GM23338 (cell line): ENCODE data around the gene DRG2. TPM values are rescaled to one million over a fixed set of nuclear protein-coding genes. Genes with fewer than 3 reads are reported as not detected.

ENCODE experiments used
- ATAC-seq: fragments of 200-7000 bp; cut with Tn5 transposase; 3 replicates; pipeline ENCODE4 v1.9.1; 2020
- DNase-seq: peaks from one replicate; pipeline ENCODE4 v3.0.0-alpha.2; 2015; ENCODE audit warnings: low spot score
- H2AFZ ChIP-seq: fragments of 200-600 bp; sonication (generic); 2 replicates; pipeline ENCODE4 v1.8.0; 2016; ENCODE audit warnings: antibody characterized with exemption, mild to moderate bottlenecking, moderate library complexity
- H3F3A ChIP-seq: fragments of 200-600 bp; sonication (generic); replicated peaks from 2 replicates; pipeline ENCODE4 v1.8.0; 2017; ENCODE audit warnings: antibody characterized with exemption, mixed run types, low read depth
- H3K27ac ChIP-seq: fragments of 200-600 bp; sonication (generic); 2 replicates; pipeline ENCODE4 v1.6.1; 2016; ENCODE audit warnings: low read depth
- H3K27me3 ChIP-seq: fragments of 200-600 bp; sonication (generic); 2 replicates; pipeline ENCODE4 v1.8.0; 2016; ENCODE audit warnings: mild to moderate bottlenecking, mixed run types, moderate library complexity; ENCODE audit not compliant: insufficient read depth
- H3K36me3 ChIP-seq: fragments of 200-600 bp; sonication (generic); 2 replicates; pipeline ENCODE4 v1.8.0; 2016; ENCODE audit warnings: mild to moderate bottlenecking; ENCODE audit not compliant: insufficient read depth
- H3K4me1 ChIP-seq: fragments of 200-600 bp; sonication (generic); 2 replicates; pipeline ENCODE4 v1.8.0; 2016; ENCODE audit warnings: mild to moderate bottlenecking, moderate library complexity; ENCODE audit not compliant: insufficient read depth
- H3K4me2 ChIP-seq: fragments of 200-600 bp; sonication (generic); 2 replicates; pipeline ENCODE4 v1.7.1; 2017; ENCODE audit warnings: mixed run types
- H3K4me3 ChIP-seq: fragments of 200-600 bp; sonication (generic); 2 replicates; pipeline ENCODE4 v1.6.1; 2016; ENCODE audit warnings: mixed run types
- H3K79me2 ChIP-seq: fragments of 200-600 bp; sonication (generic); replicated peaks from 2 replicates; pipeline ENCODE4 v1.8.0; 2017; ENCODE audit warnings: mild to moderate bottlenecking; ENCODE audit not compliant: insufficient read depth
- H3K9me2 ChIP-seq: fragments of 200-600 bp; sonication (generic); 2 replicates; pipeline ENCODE4 v1.8.0; 2017; ENCODE audit not compliant: insufficient read depth
- H4K20me1 ChIP-seq: fragments of 200-600 bp; sonication (generic); replicated peaks from 2 replicates; pipeline ENCODE4 v1.8.0; 2017; ENCODE audit warnings: mild to moderate bottlenecking; ENCODE audit not compliant: insufficient read depth
- H3K27ac Mint-ChIP-seq: 2 replicates; pipeline ENCODE4 v1.8.0; 2020; ENCODE audit warnings: inconsistent platforms, mild to moderate bottlenecking, moderate library complexity, mixed read lengths
- H3K27me3 Mint-ChIP-seq: 3 replicates; pipeline ENCODE4 v1.8.0; 2022; ENCODE audit warnings: low read depth, mild to moderate bottlenecking, moderate library complexity, mixed read lengths, inconsistent platforms; ENCODE audit not compliant: insufficient read depth, poor library complexity
- H3K36me3 Mint-ChIP-seq: 3 replicates; pipeline ENCODE4 v1.8.0; 2021; ENCODE audit warnings: low read depth, mild to moderate bottlenecking, inconsistent platforms, moderate library complexity, mixed read lengths
- H3K4me1 Mint-ChIP-seq: 3 replicates; pipeline ENCODE4 v1.8.0; 2020; ENCODE audit warnings: mild to moderate bottlenecking, inconsistent platforms, mixed read lengths
- H3K4me3 Mint-ChIP-seq: 3 replicates; pipeline ENCODE4 v1.8.0; 2021; ENCODE audit warnings: moderate library complexity, mild to moderate bottlenecking, inconsistent platforms, mixed read lengths
- H3K9me3 Mint-ChIP-seq: 3 replicates; pipeline ENCODE4 v1.8.0; 2020; ENCODE audit warnings: moderate library complexity, mild to moderate bottlenecking, inconsistent platforms, mixed read lengths
- CREB1 ChIP-seq: fragments of 250-450 bp; sonication (Bioruptor Pico); IDR thresholded peaks from 2 replicates; pipeline ENCODE4 v1.5.0; 2020; ENCODE audit warnings: low read depth, mild to moderate bottlenecking, moderate library complexity
- EZH2phosphoT487 ChIP-seq: fragments of 200-600 bp; sonication (generic); IDR thresholded peaks from one replicate; pipeline ENCODE4 v1.8.1; 2018; ENCODE audit warnings: antibody characterized with exemption; ENCODE audit not compliant: unreplicated experiment
- POLR2AphosphoS5 ChIP-seq: IDR thresholded peaks from 2 replicates; pipeline ENCODE4 v1.6.1; 2016; ENCODE audit warnings: antibody characterized with exemption, low read depth
- ZNF331 ChIP-seq: fragments of 250-450 bp; sonication (Bioruptor Pico); IDR thresholded peaks from 2 replicates; pipeline ENCODE4 v1.5.0; 2020; ENCODE audit warnings: low read depth, mild to moderate bottlenecking, moderate library complexity
- polyA plus RNA-seq: library from polyadenylated mRNA; unstranded; fragments of >200 nt; fragmentation: Nextera tagmentation; extraction: Ambion mirVana; gene quantifications from 2 replicates; pipeline ENCODE4 v1.2.1, GENCODE V29; 2016
- total RNA-seq: library from RNA; depleted of rRNA; stranded (reverse); fragments of >200 nt; shearing (Covaris generic); gene quantifications from 2 replicates; pipeline ENCODE4 v1.2.3, GENCODE V29; 2014
- TF ChIP-seq, protein P1 (sequence below): fragments of 250-450 bp; sonication (Bioruptor Pico); IDR thresholded peaks from 2 replicates; pipeline ENCODE4 v1.5.0; 2020; ENCODE audit warnings: mild to moderate bottlenecking, moderate library complexity
- TF ChIP-seq, protein P2 (sequence below), 2 experiments: fragments of 200-600 bp in 1 of 2; sonication (generic) in 1 of 2; conservative IDR thresholded peaks; 2 replicates each; pipeline versions ENCODE4 v1.5.1 to v1.6.1; 2016 to 2017; ENCODE audit warnings: antibody characterized with exemption in 2 of 2, low read depth in 2 of 2, mild to moderate bottlenecking in 2 of 2, moderate library complexity in 1 of 2

DRG2 gene
- total and polyA plus RNA-seq, 2 experiments from 2014 or later, result 36.2 to 48.0 TPM

DNA sequence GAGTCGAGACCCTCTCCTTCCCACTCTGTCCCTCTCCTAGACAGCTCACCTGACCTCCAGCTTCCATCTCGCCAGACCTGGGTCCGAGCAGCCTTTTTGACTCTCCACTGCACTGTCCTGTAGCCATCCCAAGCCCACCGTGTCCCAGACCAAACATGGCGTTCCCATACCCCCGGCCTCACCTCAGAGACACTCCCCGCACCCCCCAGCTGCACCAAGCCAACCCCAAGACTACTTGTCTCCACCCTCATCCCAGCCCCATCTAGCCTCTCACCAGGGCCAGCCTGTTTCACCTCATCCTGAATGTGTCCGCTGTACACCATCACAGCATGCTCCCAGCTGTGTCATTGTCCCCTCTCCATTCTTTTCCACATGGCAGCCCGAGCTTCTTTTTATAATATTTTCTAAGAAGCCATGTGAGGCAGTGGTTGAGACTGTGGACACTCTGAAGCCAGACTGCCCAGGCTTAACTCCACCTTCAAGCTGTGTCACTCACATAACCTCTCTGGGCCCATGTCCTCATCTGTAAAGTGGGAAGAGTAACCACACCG lies 22.3 kb downstream of the DRG2 start (continued):
- TF ChIP-seq, protein P1, sequence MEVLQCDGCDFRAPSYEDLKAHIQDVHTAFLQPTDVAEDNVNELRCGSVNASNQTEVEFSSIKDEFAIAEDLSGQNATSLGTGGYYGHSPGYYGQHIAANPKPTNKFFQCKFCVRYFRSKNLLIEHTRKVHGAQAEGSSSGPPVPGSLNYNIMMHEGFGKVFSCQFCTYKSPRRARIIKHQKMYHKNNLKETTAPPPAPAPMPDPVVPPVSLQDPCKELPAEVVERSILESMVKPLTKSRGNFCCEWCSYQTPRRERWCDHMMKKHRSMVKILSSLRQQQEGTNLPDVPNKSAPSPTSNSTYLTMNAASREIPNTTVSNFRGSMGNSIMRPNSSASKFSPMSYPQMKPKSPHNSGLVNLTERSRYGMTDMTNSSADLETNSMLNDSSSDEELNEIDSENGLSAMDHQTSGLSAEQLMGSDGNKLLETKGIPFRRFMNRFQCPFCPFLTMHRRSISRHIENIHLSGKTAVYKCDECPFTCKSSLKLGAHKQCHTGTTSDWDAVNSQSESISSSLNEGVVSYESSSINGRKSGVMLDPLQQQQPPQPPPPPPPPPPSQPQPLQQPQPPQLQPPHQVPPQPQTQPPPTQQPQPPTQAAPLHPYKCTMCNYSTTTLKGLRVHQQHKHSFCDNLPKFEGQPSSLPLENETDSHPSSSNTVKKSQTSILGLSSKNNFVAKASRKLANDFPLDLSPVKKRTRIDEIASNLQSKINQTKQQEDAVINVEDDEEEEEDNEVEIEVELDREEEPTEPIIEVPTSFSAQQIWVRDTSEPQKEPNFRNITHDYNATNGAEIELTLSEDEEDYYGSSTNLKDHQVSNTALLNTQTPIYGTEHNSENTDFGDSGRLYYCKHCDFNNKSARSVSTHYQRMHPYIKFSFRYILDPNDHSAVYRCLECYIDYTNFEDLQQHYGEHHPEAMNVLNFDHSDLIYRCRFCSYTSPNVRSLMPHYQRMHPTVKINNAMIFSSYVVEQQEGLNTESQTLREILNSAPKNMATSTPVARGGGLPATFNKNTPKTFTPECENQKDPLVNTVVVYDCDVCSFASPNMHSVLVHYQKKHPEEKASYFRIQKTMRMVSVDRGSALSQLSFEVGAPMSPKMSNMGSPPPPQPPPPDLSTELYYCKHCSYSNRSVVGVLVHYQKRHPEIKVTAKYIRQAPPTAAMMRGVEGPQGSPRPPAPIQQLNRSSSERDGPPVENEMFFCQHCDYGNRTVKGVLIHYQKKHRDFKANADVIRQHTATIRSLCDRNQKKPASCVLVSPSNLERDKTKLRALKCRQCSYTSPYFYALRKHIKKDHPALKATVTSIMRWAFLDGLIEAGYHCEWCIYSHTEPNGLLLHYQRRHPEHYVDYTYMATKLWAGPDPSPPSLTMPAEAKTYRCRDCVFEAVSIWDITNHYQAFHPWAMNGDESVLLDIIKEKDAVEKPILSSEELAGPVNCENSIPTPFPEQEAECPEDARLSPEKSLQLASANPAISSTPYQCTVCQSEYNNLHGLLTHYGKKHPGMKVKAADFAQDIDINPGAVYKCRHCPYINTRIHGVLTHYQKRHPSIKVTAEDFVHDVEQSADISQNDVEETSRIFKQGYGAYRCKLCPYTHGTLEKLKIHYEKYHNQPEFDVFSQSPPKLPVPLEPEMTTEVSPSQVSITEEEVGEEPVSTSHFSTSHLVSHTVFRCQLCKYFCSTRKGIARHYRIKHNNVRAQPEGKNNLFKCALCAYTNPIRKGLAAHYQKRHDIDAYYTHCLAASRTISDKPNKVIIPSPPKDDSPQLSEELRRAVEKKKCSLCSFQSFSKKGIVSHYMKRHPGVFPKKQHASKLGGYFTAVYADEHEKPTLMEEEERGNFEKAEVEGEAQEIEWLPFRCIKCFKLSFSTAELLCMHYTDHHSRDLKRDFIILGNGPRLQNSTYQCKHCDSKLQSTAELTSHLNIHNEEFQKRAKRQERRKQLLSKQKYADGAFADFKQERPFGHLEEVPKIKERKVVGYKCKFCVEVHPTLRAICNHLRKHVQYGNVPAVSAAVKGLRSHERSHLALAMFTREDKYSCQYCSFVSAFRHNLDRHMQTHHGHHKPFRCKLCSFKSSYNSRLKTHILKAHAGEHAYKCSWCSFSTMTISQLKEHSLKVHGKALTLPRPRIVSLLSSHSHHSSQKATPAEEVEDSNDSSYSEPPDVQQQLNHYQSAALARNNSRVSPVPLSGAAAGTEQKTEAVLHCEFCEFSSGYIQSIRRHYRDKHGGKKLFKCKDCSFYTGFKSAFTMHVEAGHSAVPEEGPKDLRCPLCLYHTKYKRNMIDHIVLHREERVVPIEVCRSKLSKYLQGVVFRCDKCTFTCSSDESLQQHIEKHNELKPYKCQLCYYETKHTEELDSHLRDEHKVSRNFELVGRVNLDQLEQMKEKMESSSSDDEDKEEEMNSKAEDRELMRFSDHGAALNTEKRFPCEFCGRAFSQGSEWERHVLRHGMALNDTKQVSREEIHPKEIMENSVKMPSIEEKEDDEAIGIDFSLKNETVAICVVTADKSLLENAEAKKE (CRISPR knock-in tag), result no peak
- TF ChIP-seq ZNF331 (CRISPR knock-in tag) (no peak), EZH2phosphoT487 (no peak)

DNA sequence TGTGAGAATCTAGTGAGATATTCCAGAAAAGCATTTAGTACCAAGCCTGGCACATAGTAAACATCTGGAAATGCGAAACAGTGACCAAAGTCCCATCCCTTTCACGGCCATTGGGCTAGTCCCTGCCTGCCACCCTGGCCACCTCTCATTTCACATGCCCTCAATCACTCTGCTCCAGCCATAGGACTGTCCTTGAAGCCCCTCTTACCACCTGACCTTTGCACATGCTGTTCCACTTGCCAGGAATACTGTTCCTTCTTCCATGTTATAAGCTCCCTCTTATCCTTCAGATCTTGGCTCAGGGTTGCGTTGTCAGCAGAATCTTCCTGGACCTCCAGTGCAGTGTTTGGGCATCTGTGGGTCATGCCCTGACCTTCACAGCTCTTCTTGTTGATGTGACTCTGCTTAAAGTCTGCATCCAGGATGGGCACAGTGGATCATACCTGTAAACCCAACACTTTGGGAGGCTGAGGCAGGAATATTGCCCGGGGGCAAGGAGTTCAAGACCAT lies 22.9 kb downstream of the DRG2 start:
- no peak overlapping the region for H2AFZ ChIP-seq
- no peaks in the 10 kb centered on the region for H3F3A ChIP-seq
- no peaks in the 10 kb centered on the region for H3K36me3 ChIP-seq
- H3K79me2 ChIP-seq, result no peaks in the 10 kb centered on the region
- Mint-ChIP-seq H3K27me3 (peaks cover 3% of the 10 kb centered on the region), H3K27ac (no peak overlapping the region), H3K4me1 (peaks cover 6% of the 10 kb centered on the region; the same call in 2 of the 3 replicates), H3K36me3 (peaks cover 6% of the 10 kb centered on the region; the same call in 2 of the 3 replicates), H3K9me3 (no peaks in the 10 kb centered on the region), H3K4me3 (no peak overlapping the region)
- H3K27ac ChIP-seq, result no peak overlapping the region
- no peaks in the 10 kb centered on the region for H3K27me3 ChIP-seq
- H4K20me1 ChIP-seq, result no peaks in the 10 kb centered on the region; the same call in 1 of the 2 replicates
- H3K4me3 ChIP-seq, result no peak overlapping the region
- H3K4me2 ChIP-seq, result no peak overlapping the region
- no peaks in the 10 kb centered on the region for H3K9me2 ChIP-seq
- no peak for TF ChIP-seq CREB1 (CRISPR knock-in tag)
- no peak for TF ChIP-seq ZNF331 (CRISPR knock-in tag)
- no peak for TF ChIP-seq EZH2phosphoT487
- no peak for TF ChIP-seq POLR2AphosphoS5
- TF ChIP-seq, protein P1 (CRISPR knock-in tag), result no peak
- TF ChIP-seq, protein P2, sequence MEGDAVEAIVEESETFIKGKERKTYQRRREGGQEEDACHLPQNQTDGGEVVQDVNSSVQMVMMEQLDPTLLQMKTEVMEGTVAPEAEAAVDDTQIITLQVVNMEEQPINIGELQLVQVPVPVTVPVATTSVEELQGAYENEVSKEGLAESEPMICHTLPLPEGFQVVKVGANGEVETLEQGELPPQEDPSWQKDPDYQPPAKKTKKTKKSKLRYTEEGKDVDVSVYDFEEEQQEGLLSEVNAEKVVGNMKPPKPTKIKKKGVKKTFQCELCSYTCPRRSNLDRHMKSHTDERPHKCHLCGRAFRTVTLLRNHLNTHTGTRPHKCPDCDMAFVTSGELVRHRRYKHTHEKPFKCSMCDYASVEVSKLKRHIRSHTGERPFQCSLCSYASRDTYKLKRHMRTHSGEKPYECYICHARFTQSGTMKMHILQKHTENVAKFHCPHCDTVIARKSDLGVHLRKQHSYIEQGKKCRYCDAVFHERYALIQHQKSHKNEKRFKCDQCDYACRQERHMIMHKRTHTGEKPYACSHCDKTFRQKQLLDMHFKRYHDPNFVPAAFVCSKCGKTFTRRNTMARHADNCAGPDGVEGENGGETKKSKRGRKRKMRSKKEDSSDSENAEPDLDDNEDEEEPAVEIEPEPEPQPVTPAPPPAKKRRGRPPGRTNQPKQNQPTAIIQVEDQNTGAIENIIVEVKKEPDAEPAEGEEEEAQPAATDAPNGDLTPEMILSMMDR (conservative IDR thresholded peaks at IDR 0.05; ENCODE audit: low read depth in 2 of 2), result no peak
- ATAC-seq, result no peak
- DNase-seq, result no peak
- H3K4me1 ChIP-seq, result no peaks in the 10 kb centered on the region
